ENCODE measurements around the gene LDLRAD4. TPM values are rescaled to one million over a fixed set of nuclear protein-coding genes. Genes with fewer than 3 reads are reported as not detected.

Gene LDLRAD4
- total and polyA plus RNA-seq, 8 donors = 14.1 to 26.6 (median 18.8) TPM

DNA sequence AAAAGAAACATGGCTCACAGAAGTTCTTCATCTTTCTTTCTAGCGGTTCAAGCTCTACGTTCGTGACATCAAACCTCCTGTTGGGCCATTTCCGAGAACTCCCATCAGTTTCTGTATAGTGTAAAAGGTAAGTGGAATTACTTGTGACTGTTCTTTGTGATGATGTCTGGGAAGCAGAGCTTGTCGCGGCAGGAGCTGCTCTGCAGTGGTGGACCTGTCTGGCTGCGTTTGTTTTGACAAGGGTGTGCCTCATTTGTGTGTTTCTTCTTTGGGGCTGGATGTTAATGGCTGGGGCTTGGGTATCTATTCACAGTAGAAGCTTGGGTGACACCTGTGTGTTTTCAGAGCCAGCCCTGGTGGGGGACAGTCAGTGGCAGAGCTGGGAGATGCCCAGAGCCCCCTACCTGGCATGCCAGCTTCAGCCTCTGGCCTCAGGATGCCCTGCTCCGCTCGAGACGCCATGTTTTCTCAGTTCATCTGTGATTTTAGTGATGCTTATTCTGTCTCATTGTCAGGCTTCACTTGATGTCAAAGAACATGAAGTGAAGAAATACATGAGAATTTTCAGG, 59.6 kb downstream of the LDLRAD4 start:
- no peak for DNase-seq
- intact Hi-C loops (cut with DNase I) = no loop called here
- H3K27me3 ChIP-seq = no peaks in the 10 kb centered on the region
- TF ChIP-seq, protein P1, sequence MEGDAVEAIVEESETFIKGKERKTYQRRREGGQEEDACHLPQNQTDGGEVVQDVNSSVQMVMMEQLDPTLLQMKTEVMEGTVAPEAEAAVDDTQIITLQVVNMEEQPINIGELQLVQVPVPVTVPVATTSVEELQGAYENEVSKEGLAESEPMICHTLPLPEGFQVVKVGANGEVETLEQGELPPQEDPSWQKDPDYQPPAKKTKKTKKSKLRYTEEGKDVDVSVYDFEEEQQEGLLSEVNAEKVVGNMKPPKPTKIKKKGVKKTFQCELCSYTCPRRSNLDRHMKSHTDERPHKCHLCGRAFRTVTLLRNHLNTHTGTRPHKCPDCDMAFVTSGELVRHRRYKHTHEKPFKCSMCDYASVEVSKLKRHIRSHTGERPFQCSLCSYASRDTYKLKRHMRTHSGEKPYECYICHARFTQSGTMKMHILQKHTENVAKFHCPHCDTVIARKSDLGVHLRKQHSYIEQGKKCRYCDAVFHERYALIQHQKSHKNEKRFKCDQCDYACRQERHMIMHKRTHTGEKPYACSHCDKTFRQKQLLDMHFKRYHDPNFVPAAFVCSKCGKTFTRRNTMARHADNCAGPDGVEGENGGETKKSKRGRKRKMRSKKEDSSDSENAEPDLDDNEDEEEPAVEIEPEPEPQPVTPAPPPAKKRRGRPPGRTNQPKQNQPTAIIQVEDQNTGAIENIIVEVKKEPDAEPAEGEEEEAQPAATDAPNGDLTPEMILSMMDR (IDR thresholded peaks at IDR 0.05) = no peak
- no peaks in the 10 kb centered on the region for H3K4me1 ChIP-seq
- H3K36me3 ChIP-seq = no peaks in the 10 kb centered on the region
- ATAC-seq = no peak
- H3K9me3 ChIP-seq = no peaks in the 10 kb centered on the region
- no peak overlapping the region for H3K27ac ChIP-seq
- no peak overlapping the region for H3K4me3 ChIP-seq

DNA sequence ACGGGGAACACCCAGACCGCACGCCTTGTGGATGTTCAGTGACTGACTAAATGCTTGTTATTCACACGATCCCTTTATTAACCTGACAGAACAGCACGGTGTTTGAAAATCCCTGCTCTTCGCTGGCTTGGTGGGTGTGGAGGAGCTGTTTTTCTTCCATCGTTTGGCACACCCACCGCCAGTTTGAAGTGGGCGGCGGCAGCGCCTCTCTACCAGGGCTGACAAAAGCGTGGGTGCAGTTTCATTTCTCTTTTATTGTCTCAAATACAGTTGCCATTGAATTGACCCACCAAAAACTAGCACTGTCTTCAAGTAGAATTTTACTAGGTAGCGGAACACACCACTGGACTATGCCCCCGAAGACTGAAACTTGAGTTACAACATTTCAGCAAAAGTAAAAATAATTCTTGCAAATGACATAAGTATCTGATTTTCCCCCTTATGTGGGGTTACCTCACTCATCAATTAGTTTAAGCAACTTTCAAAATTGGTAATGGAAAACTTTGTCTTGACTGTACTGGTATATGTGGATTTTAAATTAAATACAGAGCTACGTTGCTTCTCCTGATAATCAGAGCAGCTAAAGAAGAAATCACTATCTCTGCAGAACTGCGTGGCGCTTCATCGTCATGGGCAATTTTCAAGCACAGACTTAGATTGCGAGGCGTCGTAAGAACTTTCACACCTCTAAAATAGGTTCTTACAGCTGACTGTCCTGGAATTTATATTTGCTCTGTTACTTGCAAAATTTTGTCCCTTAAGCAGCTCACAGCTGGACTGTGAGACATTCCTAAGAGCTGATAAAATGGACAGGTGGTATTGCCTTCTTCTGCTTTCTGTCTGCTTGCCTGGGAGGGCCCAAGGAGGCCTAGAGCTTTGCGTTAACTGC, 60.9 kb downstream of the LDLRAD4 start:
- no peak for ATAC-seq

DNA sequence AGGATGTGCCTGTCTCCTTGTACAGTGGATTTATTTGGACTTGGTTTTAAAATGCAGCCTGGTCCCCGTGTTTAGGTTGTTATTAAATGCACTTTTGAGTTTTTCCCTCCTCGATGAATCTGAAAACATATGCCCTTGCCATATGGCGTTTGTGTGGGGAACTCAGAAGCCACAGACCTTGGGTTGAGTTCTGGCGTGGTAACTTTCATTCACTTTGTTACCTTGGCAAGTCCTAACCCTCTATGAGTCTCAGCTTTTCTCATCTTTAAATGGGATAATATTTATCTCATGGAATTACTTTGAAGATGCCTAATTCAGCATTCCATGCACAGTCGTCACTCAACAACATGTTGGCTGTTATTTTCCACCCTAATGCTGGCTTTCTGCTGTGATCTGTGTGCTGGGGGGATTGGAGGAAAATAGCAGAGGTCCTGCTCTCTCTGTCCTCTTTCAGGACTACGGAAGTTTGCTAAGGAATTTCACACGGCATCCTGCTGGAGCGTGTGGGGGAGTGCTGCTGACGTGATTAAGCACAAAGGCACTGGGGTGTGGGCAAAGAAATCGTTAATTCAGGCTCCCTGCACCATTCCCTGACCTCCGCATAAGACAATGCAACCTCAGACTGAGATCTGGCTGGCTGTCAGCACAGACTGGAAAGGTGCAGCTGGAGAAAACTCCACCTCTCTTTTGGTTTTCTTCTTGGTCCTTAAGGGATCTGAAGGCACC, 61.7 kb downstream of the LDLRAD4 start:
- no peak for ATAC-seq
- Histone ChIP-seq H3K4me3 (no peak overlapping the region), H3K4me1 (no peaks in the 10 kb centered on the region), H3K9me3 (no peaks in the 10 kb centered on the region), H3K27ac (no peak overlapping the region), H3K27me3 (no peaks in the 10 kb centered on the region), H3K36me3 (no peaks in the 10 kb centered on the region)
- intact Hi-C loops (cut with DNase I) = no loop called here
- TF ChIP-seq, protein P1 (IDR thresholded peaks at IDR 0.05) = no peak
- no peak for DNase-seq

More for the DNA sequence above, 60.9 kb downstream of the LDLRAD4 start:
- no peaks in the 10 kb centered on the region for H3K9me3 ChIP-seq
- no peak overlapping the region for H3K4me3 ChIP-seq
- H3K27ac ChIP-seq = no peak overlapping the region
- TF ChIP-seq, protein P1 (IDR thresholded peaks at IDR 0.05) = no peak
- no peaks in the 10 kb centered on the region for H3K27me3 ChIP-seq
- intact Hi-C loops (cut with DNase I) = no loop called here
- no peaks in the 10 kb centered on the region for H3K36me3 ChIP-seq
- H3K4me1 ChIP-seq = no peaks in the 10 kb centered on the region
- no peak for DNase-seq

DNA sequence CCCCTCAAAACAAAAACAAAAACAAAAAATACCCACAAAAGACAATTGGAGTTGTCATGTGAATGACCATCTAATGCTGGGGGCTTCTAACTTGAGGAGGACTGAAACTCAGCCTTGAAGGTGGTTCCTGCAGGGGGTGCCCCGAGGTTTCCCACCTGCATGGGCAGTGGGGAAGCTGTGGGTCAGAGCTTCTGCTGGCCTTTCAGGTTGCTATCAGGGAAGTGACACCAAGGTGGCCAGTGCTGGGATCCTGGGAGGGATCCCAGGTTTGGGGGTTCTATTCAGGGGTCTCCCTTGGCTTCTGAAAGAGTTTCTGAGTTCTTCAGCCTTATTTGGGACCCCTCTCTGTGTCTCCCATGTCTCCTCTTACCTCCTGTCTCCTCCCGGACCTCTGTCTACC, 62.8 kb downstream of the LDLRAD4 start:
- intact Hi-C loops (cut with DNase I) = no loop called here
- no peaks in the 10 kb centered on the region for H3K4me1 ChIP-seq
- TF ChIP-seq, protein P1 (IDR thresholded peaks at IDR 0.05) = no peak
- ATAC-seq (no peak), DNase-seq (no peak)
- no peaks in the 10 kb centered on the region for H3K9me3 ChIP-seq
- no peak overlapping the region for H3K27ac ChIP-seq
- no peaks in the 10 kb centered on the region for H3K36me3 ChIP-seq
- H3K4me3 ChIP-seq = no peak overlapping the region
- H3K27me3 ChIP-seq = no peaks in the 10 kb centered on the region

DNA sequence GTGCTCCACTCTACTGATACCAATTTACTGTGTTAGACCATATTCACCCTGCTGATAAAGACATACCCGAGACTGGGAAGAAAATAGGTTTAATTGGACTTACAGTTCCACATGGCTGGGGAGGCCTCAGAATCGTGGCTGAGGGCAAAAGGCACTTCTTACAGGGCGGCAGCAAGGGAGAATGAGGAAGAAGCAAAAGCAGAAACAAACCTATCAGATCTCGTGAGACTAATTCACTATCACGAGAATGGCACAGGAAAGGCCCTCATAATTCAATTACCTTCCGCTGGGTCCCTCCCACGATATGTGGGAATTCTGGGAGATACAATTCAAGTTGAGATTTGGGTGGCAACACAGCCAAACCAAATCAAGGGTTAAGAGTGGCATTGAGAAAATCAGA, 65.2 kb downstream of the LDLRAD4 start:
- intact Hi-C loops (cut with DNase I) = no loop called here
- Histone ChIP-seq H3K4me3 (no peak overlapping the region), H3K27ac (no peak overlapping the region), H3K27me3 (no peaks in the 10 kb centered on the region), H3K36me3 (no peaks in the 10 kb centered on the region), H3K9me3 (no peaks in the 10 kb centered on the region), H3K4me1 (no peaks in the 10 kb centered on the region)
- TF ChIP-seq, protein P1 (IDR thresholded peaks at IDR 0.05) = no peak
- ATAC-seq (no peak), DNase-seq (no peak)
